A673 (cell line): ENCODE measurements around the gene TLR8. TPM values are rescaled to one million over a fixed set of nuclear protein-coding genes. Genes with fewer than 3 reads are reported as not detected.

Experiments
- BruUV-seq: library from RNA; stranded (reverse); fragments of 400-500 nt; replicated peaks from 2 replicates; lab custom pipeline; 2021; lab: Mats Ljungman, UMichigan
- CTCF ChIA-PET: fragments of 300-600 bp; sonication (Branson Sonifier 250); formaldehyde crosslinking; loops from one replicate; lab custom pipeline; 2022; ENCODE audit warnings: antibody characterized with exemption; lab: Charles Lee
- POLR2A ChIA-PET: fragments of 300-600 bp; sonication (Branson Sonifier 250); formaldehyde crosslinking; loops from one replicate; lab custom pipeline; 2022; ENCODE audit warnings: antibody characterized with exemption; ENCODE audit not compliant: low non-redundant PET; lab: Charles Lee
- DNase-seq: peaks from one replicate; pipeline ENCODE4 v3.0.0-alpha.2; 2015; ENCODE audit warnings: low spot score
- H3K27ac ChIP-seq: fragments of 200-600 bp; sonication (generic); 2 replicates; pipeline ENCODE4 v1.5.1; 2016; ENCODE audit warnings: mixed run types, low read depth, mild to moderate bottlenecking, mixed read lengths, antibody characterized with exemption, low read length; ENCODE audit not compliant: poor library complexity, severe bottlenecking
- H3K27me3 ChIP-seq: fragments of 200-600 bp; sonication (generic); replicated peaks from 2 replicates; pipeline ENCODE4 v1.6.1; 2017; ENCODE audit warnings: mixed run types, low read depth, mild to moderate bottlenecking, mixed read lengths, antibody characterized with exemption, low read length; ENCODE audit not compliant: insufficient read depth, poor library complexity
- H3K36me3 ChIP-seq: fragments of 200-600 bp; sonication (generic); 2 replicates; pipeline ENCODE4 v1.6.1; 2016; ENCODE audit warnings: mixed run types, mild to moderate bottlenecking, mixed read lengths, antibody characterized with exemption, low read length; ENCODE audit not compliant: insufficient read depth, poor library complexity, severe bottlenecking
- H3K4me1 ChIP-seq: fragments of 200-600 bp; sonication (generic); 2 replicates; pipeline ENCODE4 v1.6.1; 2017; ENCODE audit warnings: mixed run types, mild to moderate bottlenecking, mixed read lengths, antibody characterized with exemption, low read length; ENCODE audit not compliant: insufficient read depth, poor library complexity, severe bottlenecking
- H3K4me3 ChIP-seq: fragments of 200-600 bp; sonication (generic); 2 replicates; pipeline ENCODE4 v1.5.1; 2016; ENCODE audit warnings: low read depth, mixed run types, mild to moderate bottlenecking, mixed read lengths, low read length; ENCODE audit not compliant: poor library complexity, severe bottlenecking
- H3K9me3 ChIP-seq: fragments of 200-600 bp; sonication (generic); 2 replicates; pipeline ENCODE4 v1.6.1; 2016; ENCODE audit warnings: mixed run types, low read depth, mild to moderate bottlenecking, mixed read lengths, antibody characterized with exemption, low read length; ENCODE audit not compliant: poor library complexity, severe bottlenecking
- CTCF ChIP-seq: fragments of 300-800, 200-600 bp; sonication (generic); conservative IDR thresholded peaks from 2 replicates; pipeline ENCODE4 v1.5.1; 2017; ENCODE audit warnings: low read depth, mild to moderate bottlenecking, antibody characterized with exemption, low read length, moderate library complexity, mixed read lengths
- EZH2 ChIP-seq: fragments of 200-600 bp; sonication (generic); IDR thresholded peaks from 2 replicates; pipeline ENCODE4 v1.6.1; 2017; ENCODE audit warnings: borderline replicate concordance, low read depth, mild to moderate bottlenecking, mixed read lengths, antibody characterized with exemption, low read length; ENCODE audit not compliant: poor library complexity, severe bottlenecking
- intact Hi-C: fragments of 100-400 bp; cut with micrococcal nuclease; formaldehyde crosslinking; loops from one replicate; pipeline ENCODE4 v1.10.0; 2022; ENCODE audit not compliant: unreplicated experiment
- total RNA-seq: library from RNA; stranded (reverse); gene quantifications from 2 replicates; pipeline ENCODE4 v1.2.3, GENCODE V29; 2021

TLR8 gene
- total RNA-seq, 1 experiment from 2014 or later: not detected

GRCh38 chrX:12887141-12887540 lies 19.3 kb upstream of the TLR8 start:
- no TSS peak for BruUV-seq
- Histone ChIP-seq H3K9me3 (no peaks in the 10 kb centered on the region), H3K4me3 (no peak overlapping the region), H3K36me3 (no peaks in the 10 kb centered on the region), H3K27ac (no peak overlapping the region), H3K27me3 (peaks cover 4% of the 10 kb centered on the region), H3K4me1 (no peaks in the 10 kb centered on the region)
- TF ChIP-seq CTCF (no peak), EZH2 (no peak)
- no peak for DNase-seq
- ChIA-PET POLR2A (interaction anchor here (0.7 kb wide), 1 partner anchor 118 kb away, joined by 3 read pairs; no protein-coding TSS in a partner anchor), CTCF (no interaction called here)
- intact Hi-C loops: no loop called here

GRCh38 chrX:12887767-12888166 lies 18.7 kb upstream of the TLR8 start:
- Histone ChIP-seq H3K36me3 (no peaks in the 10 kb centered on the region), H3K27me3 (peaks cover 4% of the 10 kb centered on the region), H3K9me3 (no peaks in the 10 kb centered on the region), H3K4me3 (no peak overlapping the region), H3K27ac (no peak overlapping the region), H3K4me1 (no peaks in the 10 kb centered on the region)
- no TSS peak for BruUV-seq
- CTCF ChIA-PET: interaction anchor here (0.5 kb wide), 1 partner anchor 862 kb away, joined by 3 read pairs; no protein-coding TSS in a partner anchor
- no peak for DNase-seq
- POLR2A ChIA-PET: no interaction called here
- intact Hi-C loops: no loop called here
- TF ChIP-seq CTCF (no peak), EZH2 (no peak)

GRCh38 chrX:12890467-12890866 lies 16.0 kb upstream of the TLR8 start:
- TF ChIP-seq CTCF: no peak
- no peak for TF ChIP-seq EZH2
- CTCF ChIA-PET: no interaction called here
- no peak for DNase-seq
- POLR2A ChIA-PET: no interaction called here
- Histone ChIP-seq H3K4me3 (no peak overlapping the region), H3K9me3 (no peaks in the 10 kb centered on the region), H3K27me3 (no peaks in the 10 kb centered on the region), H3K4me1 (no peaks in the 10 kb centered on the region), H3K36me3 (no peaks in the 10 kb centered on the region), H3K27ac (no peak overlapping the region)
- intact Hi-C loops: no loop called here
- BruUV-seq: no TSS peak
